ENCODE measurements around the gene KDELR1.

Gene KDELR1

GRCh38 chr19:48405850-48406249 lies 14.5 kb upstream of the KDELR1 start:
- DNase-seq (ENCODE audit: extremely low read depth, low read depth): no peak
- no peak for TF ChIP-seq CTCF (IDR thresholded peaks at IDR 0.05; ENCODE audit: low read depth, low read length)

GRCh38 chr19:48405010-48405659 lies 13.8 kb upstream of the KDELR1 start:
- no peak for DNase-seq (ENCODE audit: extremely low read depth, low read depth)

GRCh38 chr19:48403606-48404005 lies 12.3 kb upstream of the KDELR1 start:
- DNase-seq (ENCODE audit: extremely low read depth, low read depth): no peak
- TF ChIP-seq CTCF (IDR thresholded peaks at IDR 0.05; ENCODE audit: low read depth, low read length): no peak

More at GRCh38 chr19:48405010-48405659, 13.8 kb upstream of the KDELR1 start:
- no peak for TF ChIP-seq CTCF (IDR thresholded peaks at IDR 0.05; ENCODE audit: low read depth, low read length)

GRCh38 chr19:48401287-48401686 lies 9.9 kb upstream of the KDELR1 start:
- no peak for TF ChIP-seq CTCF (IDR thresholded peaks at IDR 0.05; ENCODE audit: low read depth, low read length)
- DNase-seq (ENCODE audit: extremely low read depth, low read depth): no peak

GRCh38 chr19:48400018-48400742 lies 8.8 kb upstream of the KDELR1 start:
- no peak for DNase-seq (ENCODE audit: extremely low read depth, low read depth)
- TF ChIP-seq CTCF (IDR thresholded peaks at IDR 0.05; ENCODE audit: low read depth, low read length): no peak

- DNase-seq (ENCODE audit: extremely low read depth, low read depth): peak; percentile 41
- TF ChIP-seq CTCF (IDR thresholded peaks at IDR 0.05; ENCODE audit: low read depth, low read length): no peak
Observed at GRCh38 chr19:48398375-48399235, 7.3 kb upstream of the KDELR1 start.

- DNase-seq (ENCODE audit: extremely low read depth, low read depth): no peak
- no peak for TF ChIP-seq CTCF (IDR thresholded peaks at IDR 0.05; ENCODE audit: low read depth, low read length)
Observed at GRCh38 chr19:48398102-48398374, 6.7 kb upstream of the KDELR1 start.
